ENCODE data around the gene FOXP1. TPM values are rescaled to one million over a fixed set of nuclear protein-coding genes. Genes with fewer than 3 reads are reported as not detected.

FOXP1 gene
- total RNA-seq, 1 experiment from 2014 or later, result 58.4 TPM

DNA sequence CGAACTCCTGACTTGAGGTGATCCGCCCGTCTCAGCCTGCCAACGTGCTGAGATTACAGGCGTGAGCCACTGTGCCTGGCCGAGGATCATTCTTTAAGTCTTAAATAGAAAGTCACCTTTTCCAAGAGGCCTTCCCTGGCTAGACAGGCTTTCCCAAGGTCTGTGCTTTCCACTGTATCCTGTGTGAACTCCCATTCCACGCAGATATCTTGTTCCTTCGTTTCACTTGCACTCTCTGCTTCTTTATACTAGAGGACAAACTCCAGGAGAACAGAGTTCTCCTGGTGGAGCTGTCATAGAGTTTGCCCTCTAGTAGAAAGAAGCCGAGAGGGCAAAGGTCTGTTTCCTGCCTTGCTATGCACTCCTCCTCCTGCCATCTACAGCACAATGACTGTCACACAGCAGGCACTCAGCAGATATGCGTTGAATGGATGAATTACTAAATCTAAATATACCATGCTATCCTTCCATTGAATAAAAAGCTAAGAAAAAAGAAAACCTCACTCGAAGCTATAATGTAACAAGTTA is 211.2 kb downstream of the FOXP1 start:
- TF ChIP-seq EZH2 (IDR thresholded peaks at IDR 0.05; ENCODE audit: borderline replicate concordance, low read depth, low read length, poor library complexity, severe bottlenecking), result no peak
- TF ChIP-seq, protein P1, sequence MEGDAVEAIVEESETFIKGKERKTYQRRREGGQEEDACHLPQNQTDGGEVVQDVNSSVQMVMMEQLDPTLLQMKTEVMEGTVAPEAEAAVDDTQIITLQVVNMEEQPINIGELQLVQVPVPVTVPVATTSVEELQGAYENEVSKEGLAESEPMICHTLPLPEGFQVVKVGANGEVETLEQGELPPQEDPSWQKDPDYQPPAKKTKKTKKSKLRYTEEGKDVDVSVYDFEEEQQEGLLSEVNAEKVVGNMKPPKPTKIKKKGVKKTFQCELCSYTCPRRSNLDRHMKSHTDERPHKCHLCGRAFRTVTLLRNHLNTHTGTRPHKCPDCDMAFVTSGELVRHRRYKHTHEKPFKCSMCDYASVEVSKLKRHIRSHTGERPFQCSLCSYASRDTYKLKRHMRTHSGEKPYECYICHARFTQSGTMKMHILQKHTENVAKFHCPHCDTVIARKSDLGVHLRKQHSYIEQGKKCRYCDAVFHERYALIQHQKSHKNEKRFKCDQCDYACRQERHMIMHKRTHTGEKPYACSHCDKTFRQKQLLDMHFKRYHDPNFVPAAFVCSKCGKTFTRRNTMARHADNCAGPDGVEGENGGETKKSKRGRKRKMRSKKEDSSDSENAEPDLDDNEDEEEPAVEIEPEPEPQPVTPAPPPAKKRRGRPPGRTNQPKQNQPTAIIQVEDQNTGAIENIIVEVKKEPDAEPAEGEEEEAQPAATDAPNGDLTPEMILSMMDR (conservative IDR thresholded peaks at IDR 0.05; ENCODE audit: low read depth, low read length), result no peak
- no peak overlapping the region for H3K4me3 ChIP-seq (ENCODE audit: low read depth, low read length, poor library complexity, severe bottlenecking)
- H3K36me3 ChIP-seq (ENCODE audit: insufficient read depth, low read length, poor library complexity, severe bottlenecking), result no peaks in the 10 kb centered on the region
- no peaks in the 10 kb centered on the region for H3K27me3 ChIP-seq (replicated peaks; ENCODE audit: insufficient read depth, low read depth, low read length, poor library complexity)
- no peaks in the 10 kb centered on the region for H3K4me1 ChIP-seq (ENCODE audit: insufficient read depth, low read length, poor library complexity, severe bottlenecking)
- ChIA-PET CTCF (no interaction called here), POLR2A (ENCODE audit: low non-redundant PET) (no interaction called here)
- no TSS peak for BruUV-seq (replicated peaks)
- DNase-seq (ENCODE audit: low spot score), result no peak
- no peaks in the 10 kb centered on the region for H3K9me3 ChIP-seq (ENCODE audit: low read depth, low read length, poor library complexity, severe bottlenecking)
- intact Hi-C loops (cut with micrococcal nuclease; ENCODE audit: unreplicated experiment), result no loop called here
- H3K27ac ChIP-seq (ENCODE audit: low read depth, low read length, poor library complexity, severe bottlenecking), result no peak overlapping the region

GRCh38 chr3:71371282-71371681 is 212.2 kb downstream of the FOXP1 start:
- no TSS peak for BruUV-seq (replicated peaks)
- H3K9me3 ChIP-seq (ENCODE audit: low read depth, low read length, poor library complexity, severe bottlenecking), result no peaks in the 10 kb centered on the region

DNA sequence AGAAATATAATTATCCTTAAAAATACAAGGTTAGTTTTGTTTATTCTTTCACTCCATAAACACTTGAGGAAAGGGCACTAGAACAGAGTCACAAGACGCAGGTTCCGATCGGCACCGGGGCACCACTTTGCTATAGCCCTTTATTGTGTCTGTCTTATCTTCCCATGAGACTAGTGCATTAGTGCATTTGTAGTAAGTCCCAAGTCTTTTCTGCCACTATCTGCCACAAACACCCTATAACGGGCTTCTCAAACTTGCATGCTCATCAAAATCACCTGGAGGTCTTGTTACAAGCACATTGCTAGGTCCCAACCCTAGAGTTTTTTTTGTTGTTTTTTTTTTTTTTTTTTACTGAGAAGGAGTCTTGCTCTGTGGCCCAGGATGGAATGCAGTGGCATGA is 213.1 kb downstream of the FOXP1 start:
- TF ChIP-seq, protein P1 (conservative IDR thresholded peaks at IDR 0.05; ENCODE audit: low read depth, low read length), result no peak
- TF ChIP-seq EZH2 (IDR thresholded peaks at IDR 0.05; ENCODE audit: borderline replicate concordance, low read depth, low read length, poor library complexity, severe bottlenecking), result no peak
- DNase-seq (ENCODE audit: low spot score), result no peak
- no peaks in the 10 kb centered on the region for H3K9me3 ChIP-seq (ENCODE audit: low read depth, low read length, poor library complexity, severe bottlenecking)
- no peak overlapping the region for H3K4me3 ChIP-seq (ENCODE audit: low read depth, low read length, poor library complexity, severe bottlenecking)
- intact Hi-C loops (cut with micrococcal nuclease; ENCODE audit: unreplicated experiment), result no loop called here
- ChIA-PET CTCF (no interaction called here), POLR2A (ENCODE audit: low non-redundant PET) (no interaction called here)
- no peaks in the 10 kb centered on the region for H3K4me1 ChIP-seq (ENCODE audit: insufficient read depth, low read length, poor library complexity, severe bottlenecking)
- no peaks in the 10 kb centered on the region for H3K36me3 ChIP-seq (ENCODE audit: insufficient read depth, low read length, poor library complexity, severe bottlenecking)
- H3K27me3 ChIP-seq (replicated peaks; ENCODE audit: insufficient read depth, low read depth, low read length, poor library complexity), result no peaks in the 10 kb centered on the region
- H3K27ac ChIP-seq (ENCODE audit: low read depth, low read length, poor library complexity, severe bottlenecking), result no peak overlapping the region
- no TSS peak for BruUV-seq (replicated peaks)

More at GRCh38 chr3:71371282-71371681, 212.2 kb downstream of the FOXP1 start:
- Histone ChIP-seq H3K36me3 (ENCODE audit: insufficient read depth, low read length, poor library complexity, severe bottlenecking) (no peaks in the 10 kb centered on the region), H3K4me3 (ENCODE audit: low read depth, low read length, poor library complexity, severe bottlenecking) (no peak overlapping the region), H3K27me3 (replicated peaks; ENCODE audit: insufficient read depth, low read depth, low read length, poor library complexity) (no peaks in the 10 kb centered on the region), H3K4me1 (ENCODE audit: insufficient read depth, low read length, poor library complexity, severe bottlenecking) (no peaks in the 10 kb centered on the region), H3K27ac (ENCODE audit: low read depth, low read length, poor library complexity, severe bottlenecking) (no peak overlapping the region)
- no peak for DNase-seq (ENCODE audit: low spot score)
- no peak for TF ChIP-seq EZH2 (IDR thresholded peaks at IDR 0.05; ENCODE audit: borderline replicate concordance, low read depth, low read length, poor library complexity, severe bottlenecking)
- TF ChIP-seq, protein P1 (conservative IDR thresholded peaks at IDR 0.05; ENCODE audit: low read depth, low read length), result no peak
- ChIA-PET CTCF (no interaction called here), POLR2A (ENCODE audit: low non-redundant PET) (no interaction called here)
- intact Hi-C loops (cut with micrococcal nuclease; ENCODE audit: unreplicated experiment), result no loop called here
